NCI-H345 (cell line): Measurements from ENCODE around the gene SCFD1.
"Not testable (repeated sequence)": the region's sequence is repeated elsewhere in the genome, so short reads cannot be mapped to it uniquely, and the experiment has no call there.

Source experiments
- DNase-seq: peaks from one replicate; lab custom pipeline; 2025; lab: John Stamatoyannopoulos, UW

The SCFD1 gene

DNA sequence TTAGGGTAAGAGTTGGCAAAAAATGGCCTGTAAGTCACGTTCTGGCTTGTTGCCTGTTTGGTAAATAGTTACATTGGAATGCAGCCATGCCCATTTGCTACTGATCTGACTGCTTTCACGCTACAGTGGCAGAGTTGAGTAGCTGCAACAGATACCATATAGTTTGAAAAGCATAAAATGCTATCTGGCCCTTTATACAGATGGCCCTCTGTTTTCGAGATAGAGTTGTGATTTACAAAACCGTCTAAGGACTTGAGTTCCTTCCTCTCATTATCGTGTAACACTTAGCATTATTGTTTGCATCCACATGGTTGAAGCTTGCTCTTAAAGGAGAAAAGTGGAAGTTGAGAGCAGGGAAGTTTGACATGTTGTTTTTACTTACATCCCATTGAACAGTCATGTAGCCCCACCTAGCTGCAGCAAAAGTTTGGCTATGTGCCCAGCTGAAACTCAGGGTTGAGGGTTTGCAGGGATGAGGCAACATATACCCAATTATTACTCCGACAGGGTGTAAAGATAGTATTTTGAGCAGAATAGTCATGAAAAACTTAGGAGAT, 11.3 kb upstream of the SCFD1 start:
- DNase-seq: peak; percentile 99

DNA sequence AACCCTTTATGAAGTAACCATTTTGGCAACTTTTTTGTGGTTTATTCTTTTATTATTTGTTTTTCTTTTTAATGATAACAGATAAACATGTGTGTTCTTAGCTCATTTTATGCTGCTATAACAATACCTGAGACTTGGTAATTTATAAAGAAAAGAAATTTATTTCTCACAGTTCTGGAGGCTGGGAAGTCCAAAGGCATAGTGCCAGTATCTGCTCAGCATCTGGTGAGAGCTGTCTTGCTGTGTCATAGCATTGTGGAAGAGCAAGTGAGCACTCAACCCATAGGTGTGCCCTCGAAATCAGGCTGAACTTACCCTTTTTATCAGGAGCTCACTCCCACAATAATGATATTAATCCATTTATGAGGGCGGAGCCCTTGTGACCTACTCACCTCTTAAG, 8.0 kb upstream of the SCFD1 start:
- no peak for DNase-seq

DNA sequence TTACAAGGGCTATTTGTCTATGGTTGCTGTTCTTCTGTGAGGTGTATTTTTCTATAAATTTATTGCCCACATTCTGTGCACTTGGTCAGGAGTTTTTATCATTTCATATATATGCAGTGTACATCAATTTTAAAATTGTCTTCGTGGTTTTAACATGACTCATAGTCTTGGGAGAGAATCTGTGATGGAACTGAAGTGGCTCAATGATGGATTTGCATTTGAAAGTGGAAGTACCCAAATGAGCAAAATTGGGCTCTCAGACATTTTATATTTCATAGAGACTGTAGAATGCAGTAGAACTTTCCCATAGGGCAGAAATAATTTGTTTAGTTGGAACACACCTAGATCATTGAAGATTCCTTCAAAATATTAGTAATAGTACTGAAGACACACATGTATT, 1.9 kb upstream of the SCFD1 start:
- DNase-seq: no peak

DNA sequence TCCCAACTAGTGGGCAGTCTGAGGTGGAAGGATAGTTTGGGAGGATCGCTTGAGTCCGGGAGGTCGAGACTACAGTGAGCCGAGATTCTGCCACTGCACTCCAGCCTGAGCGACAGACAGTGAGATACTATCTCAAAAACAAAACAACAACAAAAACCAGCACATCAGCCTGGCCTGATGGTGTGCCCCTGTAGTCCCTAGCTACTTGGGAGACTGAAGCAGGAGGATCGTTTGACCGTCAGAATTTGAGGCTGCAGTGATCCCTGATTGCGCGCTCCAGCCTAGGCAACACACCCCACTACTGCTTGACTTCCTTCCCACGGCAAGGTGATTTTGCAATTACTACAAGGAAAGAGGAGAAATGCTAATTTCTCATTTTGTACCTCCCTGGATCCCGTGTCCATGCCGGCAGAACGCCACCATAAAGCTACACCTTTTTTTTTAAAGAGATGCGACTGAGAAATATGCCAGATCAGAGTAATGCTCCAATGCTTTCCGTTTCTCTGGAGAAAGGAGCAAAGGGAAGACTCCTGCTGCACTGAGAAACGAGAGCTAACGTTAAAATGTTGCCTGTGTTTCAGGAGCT, 672 bp upstream of the SCFD1 start:
- peak; percentile 20 for DNase-seq

DNA sequence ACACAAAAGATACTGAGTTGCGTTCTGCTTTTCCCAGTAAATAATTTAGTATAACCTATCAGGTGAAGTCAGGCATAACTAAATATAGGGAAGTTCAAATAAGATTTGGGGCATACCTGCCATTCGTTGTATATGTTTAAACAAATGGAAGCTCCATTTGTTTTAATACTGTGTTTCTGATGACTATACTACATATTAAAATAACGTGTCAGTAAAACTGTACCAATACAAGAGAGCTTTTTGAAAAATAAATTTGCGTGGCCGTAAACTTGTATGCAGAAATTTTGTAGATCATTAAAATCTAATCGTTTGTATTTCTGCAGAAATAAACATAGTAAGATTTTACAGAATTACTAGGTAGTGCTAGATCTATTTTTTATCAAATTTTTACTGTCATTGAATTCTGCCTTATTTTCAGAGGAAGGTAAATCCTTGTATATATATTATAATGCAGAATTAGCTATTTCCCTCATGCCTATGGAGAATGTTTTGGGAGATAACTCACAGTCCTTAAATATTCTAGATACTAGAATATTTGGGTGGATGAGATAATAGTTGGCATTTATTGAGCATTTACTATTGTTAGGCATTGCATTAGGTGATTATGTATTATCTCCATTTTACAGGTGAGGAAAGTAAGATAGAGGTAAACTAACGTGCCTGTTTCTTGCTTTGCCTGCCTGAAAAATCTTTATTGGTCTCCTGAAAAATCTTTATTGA, 1.5 kb downstream of the SCFD1 start:
- DNase-seq: no peak

DNA sequence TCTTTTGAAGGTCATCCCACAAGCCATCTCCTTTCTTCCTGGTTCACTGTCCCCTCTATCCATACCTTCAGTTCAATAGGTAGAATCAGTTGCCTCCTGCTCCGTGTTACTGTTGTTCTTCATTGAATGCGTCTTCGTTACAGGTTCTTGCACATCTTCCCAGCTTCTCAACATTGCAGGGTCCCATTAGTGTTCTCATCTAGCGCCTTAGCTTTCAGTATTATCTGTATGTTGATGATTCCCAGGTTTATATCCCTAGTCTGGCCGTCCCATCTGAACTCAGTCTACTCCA, 2.0 kb downstream of the SCFD1 start:
- DNase-seq: no peak

DNA sequence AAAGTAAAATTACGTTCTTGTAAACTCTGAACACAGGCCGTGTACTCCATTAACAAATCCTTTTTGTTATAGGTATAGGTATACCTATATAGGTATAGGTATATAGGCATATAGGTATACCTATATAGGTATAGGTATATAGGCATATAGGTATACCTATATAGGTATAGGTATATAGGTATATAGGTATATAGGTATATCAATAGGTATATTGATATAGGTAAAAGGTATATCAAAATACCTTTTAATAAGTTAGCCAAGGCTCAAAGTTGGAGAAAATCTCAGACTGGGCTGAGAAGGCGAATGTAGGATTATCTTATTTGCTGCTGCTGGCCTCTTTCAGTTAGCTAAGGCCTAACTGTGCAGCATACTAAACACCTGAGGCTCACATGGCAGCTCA, 3.4 kb downstream of the SCFD1 start:
- no peak for DNase-seq

DNA sequence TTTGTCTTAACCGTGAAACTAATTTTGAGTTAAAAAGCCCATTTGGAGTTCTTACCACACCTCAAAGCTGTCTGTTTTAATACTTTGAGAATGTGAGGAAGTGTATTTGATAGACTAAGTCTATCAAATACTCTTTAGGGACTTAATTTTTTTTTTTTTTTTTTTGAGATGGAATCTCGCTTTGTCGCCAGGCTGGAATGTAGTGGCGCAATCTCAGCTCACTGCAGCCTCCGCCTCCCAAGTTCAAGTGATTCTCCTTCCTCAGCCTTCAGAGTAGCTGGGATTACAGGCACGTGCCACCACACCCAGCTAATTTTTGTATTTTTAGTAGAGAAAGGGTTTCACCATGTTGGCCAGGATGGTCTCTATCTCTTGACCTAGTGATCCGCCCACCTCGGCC, 7.3 kb downstream of the SCFD1 start:
- not testable (repeated sequence) for DNase-seq

DNA sequence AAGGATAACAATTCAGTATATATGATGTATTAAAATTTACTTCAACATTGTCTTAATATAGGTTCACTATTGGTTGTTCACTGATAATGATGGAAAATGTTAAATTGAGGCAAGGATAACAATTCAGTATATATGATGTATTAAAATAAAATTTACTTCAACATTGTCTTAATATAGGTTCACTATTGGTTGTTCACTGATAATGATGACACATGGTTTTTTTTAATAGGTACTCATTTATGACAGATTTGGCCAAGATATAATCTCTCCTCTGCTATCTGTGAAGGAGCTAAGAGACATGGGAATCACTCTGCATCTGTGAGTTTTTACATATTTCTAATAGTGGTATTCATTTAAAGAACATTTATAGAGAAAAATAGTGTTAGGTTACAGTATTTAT, 8.1 kb downstream of the SCFD1 start:
- DNase-seq: no peak

DNA sequence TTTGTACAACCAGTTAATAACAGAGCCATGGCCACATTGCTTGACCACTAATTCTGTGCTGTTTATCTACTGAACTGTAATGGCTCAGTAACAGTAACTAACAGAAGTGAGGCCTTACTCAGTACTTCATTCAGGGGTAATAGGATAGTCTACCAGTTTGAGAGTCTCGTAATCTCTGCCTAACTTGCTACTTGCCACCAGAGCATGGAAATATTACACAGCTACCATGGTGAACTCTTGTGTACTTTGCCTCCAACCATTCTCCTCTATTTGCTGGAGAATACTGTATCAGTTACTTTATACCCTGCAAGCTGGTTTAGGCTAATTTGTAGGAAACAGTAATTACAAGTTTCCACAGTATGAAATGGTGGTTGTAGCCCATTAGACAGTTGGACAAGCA, 10.6 kb downstream of the SCFD1 start:
- DNase-seq: no peak

DNA sequence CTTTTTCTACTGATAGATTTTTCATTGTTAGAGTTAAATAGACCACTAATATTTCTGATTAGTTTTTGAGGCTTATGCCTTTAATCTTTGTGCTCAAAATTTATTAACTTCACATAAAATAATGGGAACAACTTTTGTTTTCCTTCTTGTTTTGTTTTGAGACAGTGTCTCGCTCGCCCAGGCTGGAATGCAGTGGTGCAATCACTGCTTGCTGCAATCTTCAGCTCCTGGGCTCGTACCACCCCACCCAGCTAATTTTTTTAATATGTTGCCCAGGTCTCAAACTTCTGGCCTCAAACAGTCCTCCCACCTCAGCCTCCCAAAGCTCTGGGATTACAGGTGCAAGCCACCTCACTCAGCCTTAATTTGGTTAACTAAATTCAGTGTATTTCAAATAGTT, 16.8 kb downstream of the SCFD1 start:
- DNase-seq: no peak

DNA sequence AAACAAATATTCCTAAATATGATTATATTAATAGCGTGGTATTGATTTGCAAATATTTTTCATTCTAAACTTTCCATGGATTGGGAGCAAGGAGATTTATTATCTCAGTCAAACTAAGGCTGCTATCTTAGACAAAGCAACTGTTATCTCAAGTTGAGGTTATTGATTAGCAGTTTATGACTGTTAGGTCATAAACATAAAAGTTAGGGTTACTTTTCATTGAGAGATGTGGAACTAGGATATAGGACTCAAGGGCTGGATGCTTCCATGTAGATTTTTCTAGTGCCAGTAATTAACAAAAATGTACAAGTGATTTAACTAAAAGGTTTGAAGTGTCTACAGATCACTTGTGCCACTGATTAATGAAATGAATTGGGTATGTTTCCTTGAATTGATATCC, 19.1 kb downstream of the SCFD1 start:
- DNase-seq: no peak

DNA sequence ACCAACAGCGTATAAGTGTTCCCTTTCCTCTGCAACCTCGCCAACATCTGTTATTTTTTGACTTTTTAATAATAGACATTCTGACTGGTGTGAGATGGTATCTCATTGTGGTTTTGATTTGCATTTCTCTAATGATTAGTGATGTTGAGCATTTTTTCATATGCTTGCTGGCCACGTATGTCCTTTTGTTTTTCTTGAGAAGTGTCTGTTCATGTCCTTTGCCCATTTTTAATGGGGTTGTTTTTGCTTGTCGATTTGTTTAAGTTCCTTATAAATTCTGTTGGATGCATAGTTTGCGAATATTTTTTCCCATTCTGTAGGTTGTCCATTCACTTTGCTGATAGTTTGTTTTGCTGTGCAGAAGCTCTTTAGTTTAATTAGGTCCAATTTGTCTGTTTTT, 22.3 kb downstream of the SCFD1 start:
- not testable (repeated sequence) for DNase-seq

DNA sequence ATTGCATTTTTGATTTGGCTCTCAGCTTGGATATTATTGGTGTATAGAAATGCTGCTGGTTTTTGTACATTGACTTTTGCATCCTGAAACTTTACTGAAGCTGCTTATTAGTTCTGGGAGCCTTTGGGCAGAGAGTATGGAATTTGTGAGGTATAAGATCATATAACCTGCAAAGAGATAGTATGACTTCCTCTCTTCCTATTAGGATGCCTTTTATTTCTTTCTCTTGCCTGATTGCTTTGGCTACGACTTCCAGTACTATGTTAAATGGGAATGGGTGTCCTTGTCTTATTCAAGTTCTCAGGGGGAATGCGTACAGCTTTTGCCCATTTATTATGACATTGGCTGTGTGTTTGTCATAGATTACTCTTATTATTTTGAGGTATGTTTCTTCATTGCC, 23.5 kb downstream of the SCFD1 start:
- DNase-seq: no peak

DNA sequence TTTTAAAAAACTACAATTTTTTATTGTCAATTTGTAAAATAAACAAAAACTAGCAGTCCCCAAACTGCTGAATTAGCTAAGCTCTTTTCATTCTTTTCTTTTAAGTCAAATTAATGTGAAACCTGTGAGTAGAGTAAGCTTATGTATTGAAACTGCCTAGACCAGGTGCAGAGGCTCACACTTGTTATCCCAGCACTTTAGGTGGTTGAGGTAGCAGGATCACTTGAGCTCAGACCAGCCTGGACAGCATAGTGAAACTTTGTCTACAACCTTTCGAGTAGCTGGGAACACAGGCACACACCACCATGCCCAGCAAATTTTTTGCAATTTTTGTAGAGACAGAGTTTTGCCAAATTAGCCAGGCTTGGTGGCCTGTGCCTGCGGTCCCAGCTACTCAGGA, 26.4 kb downstream of the SCFD1 start:
- no peak for DNase-seq

DNA sequence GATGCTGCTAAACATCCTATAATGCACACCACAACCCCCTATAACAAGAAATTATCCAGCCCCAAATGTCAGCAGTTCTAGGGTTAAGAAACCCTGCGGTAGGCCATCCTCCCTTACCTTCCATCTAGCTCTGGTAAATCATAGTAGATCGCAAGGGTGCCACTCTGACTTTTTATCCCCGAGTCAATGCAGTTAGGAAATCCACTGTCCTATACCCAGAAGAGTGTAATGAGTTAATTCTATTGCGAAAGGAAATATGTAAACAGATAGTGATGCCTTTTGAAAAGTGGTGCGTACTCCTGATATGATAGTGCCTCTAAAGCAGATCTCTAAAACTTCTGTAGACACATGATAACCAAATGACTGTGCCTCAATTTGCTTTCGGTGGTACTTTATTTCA, 29.8 kb downstream of the SCFD1 start:
- no peak for DNase-seq

DNA sequence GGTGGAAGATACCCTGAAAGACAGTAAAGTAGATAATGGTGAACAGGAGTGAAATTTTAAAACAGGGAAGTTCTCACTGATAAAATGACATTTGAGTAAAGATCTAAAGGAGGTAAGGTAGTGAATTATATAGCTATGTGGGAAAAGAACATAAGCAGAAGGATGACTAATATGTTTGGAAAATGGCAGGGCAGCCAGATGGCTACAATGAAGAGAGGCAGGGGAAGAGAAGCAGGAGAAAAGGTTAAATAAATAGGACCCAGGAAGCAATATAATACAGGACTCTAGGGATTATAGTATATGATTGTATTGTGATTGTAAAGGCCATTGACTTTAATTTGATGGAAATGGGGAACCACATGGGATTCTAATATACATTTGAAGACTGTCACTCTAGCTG, 33.0 kb downstream of the SCFD1 start:
- DNase-seq: no peak

DNA sequence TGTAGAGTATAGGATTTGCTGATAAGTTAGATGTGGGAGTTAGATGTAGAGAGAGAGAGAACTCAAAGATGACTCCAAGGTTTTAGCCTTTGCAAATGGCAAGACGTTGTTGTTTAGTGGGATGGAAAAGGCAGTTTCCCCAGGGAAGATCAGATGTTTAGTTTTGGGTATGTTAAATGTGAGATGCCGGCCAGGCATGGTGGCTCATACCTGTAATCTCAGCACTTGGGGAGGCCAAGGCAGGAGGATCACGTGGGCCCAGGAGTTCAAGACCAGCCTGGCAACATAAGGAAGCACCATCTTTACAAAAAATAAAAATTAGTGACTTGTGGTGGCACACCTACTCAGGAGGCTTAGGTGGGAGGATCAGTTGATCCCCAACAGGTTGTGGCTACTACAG, 33.5 kb downstream of the SCFD1 start:
- DNase-seq: no peak

DNA sequence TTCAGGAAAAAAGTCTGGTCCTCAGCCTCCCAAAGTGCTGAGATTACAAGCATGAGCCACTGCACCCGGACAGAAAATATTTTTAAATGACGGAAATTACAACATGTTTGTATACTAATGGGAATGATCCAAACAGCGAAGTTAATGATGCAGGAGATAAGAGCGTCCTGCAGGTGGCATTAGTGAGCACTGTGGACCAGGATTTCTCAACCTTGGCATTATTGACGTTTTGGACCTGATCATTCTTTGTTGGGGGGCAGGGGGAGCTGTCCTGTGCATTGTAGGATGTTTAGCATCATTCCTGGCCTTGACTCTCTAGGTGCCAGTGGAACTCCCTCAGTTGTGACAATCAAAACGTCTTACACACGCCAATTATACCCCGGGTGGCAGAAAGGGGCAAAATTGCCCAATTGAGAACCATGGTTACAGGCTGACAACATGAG, 34.1 kb downstream of the SCFD1 start:
- DNase-seq: peak; percentile 0

DNA sequence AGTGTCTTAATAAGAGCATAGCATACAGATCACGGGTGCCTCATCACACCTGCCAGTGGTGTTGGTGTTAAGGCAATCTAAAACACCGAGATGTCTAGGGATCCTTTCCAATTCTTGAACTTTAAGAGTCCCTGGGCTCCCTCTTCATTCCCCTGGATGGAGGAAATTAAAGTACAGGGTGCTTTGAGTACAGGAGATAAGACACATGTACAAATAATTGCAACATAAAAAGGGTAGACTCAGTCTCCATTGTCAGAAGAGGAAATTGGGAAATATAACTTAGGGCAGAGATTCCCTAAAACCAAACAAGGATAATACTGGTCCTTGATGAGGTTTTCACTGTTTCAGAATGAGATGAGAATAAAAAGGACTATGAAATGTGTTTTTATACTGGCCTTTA, 34.9 kb downstream of the SCFD1 start:
- no peak for DNase-seq

DNA sequence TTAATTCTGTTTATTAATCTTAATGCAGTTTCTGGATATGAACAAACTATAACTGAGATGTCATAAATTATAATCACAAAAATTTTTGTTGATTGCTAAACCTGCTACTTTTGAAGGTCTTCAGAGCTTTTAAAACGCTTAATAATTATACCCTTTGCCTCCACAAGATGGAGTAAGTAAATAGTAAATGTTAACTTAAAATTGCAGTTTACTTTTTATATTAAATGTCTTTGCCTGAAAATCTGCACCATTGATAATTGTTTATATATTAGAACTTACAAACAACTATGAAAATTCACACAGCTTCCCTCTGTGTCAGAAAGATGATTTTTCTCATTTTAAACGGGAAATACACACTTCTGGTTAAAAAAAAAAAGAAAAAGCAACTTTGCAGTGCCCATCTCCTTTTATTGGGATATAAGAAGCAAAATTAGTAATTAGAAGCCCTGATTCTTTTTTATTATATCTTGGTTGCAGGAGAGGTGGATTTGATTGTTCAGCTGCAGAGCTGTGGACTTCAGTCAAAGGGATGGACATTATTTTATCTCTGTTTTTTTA, 35.6 kb downstream of the SCFD1 start:
- DNase-seq: no peak

DNA sequence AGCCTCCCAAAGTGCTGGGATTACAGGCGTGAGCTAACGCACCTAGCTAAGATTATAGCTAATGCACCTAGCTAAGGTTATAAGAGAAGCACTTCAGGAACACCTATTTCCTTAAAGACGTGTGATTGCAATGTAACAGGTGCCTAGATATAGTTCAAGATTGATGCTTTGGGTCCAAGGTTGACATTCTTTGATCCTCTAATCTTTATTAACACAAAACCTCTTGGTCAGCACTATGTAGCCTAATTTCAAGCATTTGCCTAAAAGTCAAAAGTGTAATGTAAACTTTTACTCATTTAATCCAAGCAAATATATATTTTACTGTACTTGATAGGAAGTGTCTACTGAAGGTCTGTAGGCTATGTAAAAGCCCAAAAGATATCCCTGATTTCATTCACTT, 36.5 kb downstream of the SCFD1 start:
- no peak for DNase-seq

DNA sequence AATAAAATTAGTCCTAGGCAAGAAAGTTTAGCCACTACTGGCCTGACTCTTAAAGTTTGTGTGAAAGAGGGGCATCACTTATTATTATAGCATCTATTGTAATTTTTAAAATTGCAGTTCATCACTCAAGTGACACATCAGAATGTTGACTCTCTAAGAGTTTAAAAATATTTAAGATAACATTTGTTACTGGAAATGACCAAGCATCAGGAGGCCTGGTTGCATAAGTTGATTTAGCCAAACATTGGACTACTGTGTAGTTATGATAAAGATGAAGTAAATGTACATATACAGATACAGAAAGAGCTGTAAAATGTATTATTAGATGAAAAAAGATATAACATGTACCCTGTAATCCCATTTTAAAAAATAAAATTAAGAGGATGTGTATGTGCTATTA, 47.5 kb downstream of the SCFD1 start:
- DNase-seq: no peak

DNA sequence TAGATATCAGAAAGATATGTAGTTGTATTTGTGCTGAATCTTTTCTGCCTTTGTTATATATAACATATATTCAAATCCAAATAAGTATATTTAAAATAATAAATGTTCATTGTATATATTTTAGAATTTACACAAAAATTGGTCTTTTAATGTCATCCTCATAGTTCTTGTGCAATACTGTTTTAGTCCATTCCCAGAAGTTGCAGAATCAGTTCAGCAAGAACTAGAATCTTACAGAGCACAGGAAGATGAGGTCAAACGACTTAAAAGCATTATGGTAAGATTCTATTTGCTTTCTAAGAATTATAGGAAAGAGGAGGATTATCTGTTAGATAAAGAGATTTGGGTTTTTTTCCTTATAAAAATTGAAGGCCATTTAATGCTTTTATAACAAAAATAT, 51.0 kb downstream of the SCFD1 start:
- no peak for DNase-seq
